Posterior vena cava (tissue), 2 donors: ENCODE results near the gene CCDC177. TPM values are rescaled to one million over a fixed set of nuclear protein-coding genes. Genes with fewer than 3 reads are reported as not detected.

Source experiments
- DNase-seq: peaks from one replicate; pipeline ENCODE4 v3.0.0-alpha.2; 2020; ENCODE audit warnings: low spot score
- intact Hi-C, 2 donors: fragments of 100-400 bp; cut with DNase I; formaldehyde crosslinking; loops; one replicate each; pipeline versions ENCODE4 v1.14.1 to v1.14.2; 2022 to 2023
- total RNA-seq, 2 donors: library from RNA; stranded (reverse); fragmentation: NEBNext Ultra II Directional; extraction: Animal tissue kit (Norgen Biotek cat#: 25700); gene quantifications; one replicate each; pipeline ENCODE4 v1.2.1, GENCODE V29; 2021
- donor health status: DM: yes; HTN: yes; CAD: no.
- donor health status: DM: yes; HTN: yes; CAD: no.

Gene CCDC177
- total RNA-seq, 2 donors from 2014 or later = not detected

DNA sequence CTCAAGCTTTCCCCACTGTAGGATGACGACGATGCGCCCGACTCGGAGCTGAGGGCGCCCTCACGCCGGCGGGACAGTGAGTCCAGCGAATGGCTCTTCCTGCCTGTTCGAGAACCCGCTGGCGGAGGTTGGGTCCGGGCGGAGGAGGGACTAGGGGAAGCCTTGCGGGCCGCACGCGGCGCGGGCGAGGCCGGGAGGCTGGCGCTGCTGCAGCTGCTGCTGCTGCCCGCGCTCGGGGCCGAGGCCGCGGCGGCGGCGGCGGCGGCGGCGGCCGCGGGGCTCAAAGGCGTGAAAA lies 1.9 kb downstream of the CCDC177 start:
- intact Hi-C loops = loop anchor here (5.0 to 10.0 kb wide), 2 partner anchors 35 to 328 kb away; no protein-coding TSS in a partner anchor

DNA sequence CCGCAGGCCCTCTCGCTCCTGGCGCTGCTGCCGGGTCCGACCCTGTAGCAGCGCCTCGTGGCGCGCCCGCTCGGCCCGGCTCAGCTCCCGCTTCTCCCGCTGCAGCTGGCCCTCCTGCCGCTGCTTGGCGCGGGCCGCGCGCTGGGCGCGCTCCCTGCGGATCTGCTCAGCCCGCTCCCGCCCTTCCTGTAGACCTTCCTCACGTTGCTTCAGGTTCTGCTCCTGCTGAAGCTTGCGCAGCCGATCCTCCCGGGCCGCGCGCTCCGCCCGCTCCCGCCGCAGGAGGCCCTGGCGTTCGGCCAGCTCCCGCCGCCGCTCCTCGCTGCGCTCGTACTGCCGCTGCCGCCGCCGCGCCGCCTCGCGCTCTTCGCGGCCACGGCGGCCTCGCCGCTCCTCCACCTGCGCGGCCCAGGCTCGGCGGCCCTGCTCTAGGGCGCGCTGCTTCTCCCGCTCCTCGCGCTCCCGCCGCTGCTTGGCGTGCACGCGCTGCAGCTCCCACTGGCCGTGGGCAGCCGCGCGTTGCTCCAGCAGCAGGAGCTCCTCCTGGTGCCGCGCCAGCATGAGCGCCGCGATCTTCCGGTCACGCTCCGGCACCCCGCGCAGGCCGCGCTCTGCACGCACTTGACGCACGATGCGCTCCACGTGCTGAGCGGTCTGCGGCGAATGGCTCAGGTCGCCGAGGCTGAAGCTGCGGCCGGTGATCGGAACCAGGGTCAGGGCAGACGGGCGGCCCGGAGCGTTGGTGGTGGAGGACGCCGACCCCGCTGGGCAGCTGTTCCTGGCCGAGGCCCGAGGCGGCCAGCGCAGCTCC lies 2.4 kb downstream of the CCDC177 start:
- DNase-seq = no peak
- intact Hi-C loops = loop anchor here (5.0 to 10.0 kb wide), 2 partner anchors 35 to 327 kb away; no protein-coding TSS in a partner anchor

More for the DNA sequence above, 1.9 kb downstream of the CCDC177 start:
- no peak for DNase-seq

DNA sequence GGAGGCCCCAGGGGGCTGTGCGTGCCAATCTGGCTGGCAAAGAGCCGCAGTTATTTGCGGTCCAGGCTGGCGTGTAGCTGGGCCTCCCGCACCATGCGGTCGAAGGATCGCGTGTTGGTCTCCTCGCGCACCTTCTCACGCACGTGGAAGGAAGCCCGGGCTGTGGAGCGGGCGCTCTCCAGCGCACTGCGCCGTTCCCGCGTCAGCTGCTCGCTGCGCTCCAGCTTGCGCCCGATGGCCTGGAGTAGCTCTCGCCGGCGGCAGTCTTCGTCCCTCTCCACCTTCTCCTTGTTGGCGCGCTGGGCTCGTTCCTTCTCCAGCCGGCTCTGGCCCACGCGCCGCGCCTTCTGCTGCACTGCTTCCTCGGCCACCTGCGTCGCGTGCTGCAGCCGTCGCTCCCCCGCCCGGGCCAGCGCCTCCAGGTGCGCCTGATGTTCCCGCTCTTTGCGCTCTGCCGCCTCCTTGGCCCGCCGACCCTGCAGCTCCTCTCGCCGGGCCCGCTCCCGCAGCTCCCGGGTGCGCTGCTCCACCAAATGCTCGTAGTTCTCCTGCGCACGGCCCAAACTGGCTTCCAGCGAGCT lies 3.1 kb downstream of the CCDC177 start:
- intact Hi-C loops = loop anchor here (5.0 to 10.0 kb wide), 2 partner anchors 34 to 327 kb away; no protein-coding TSS in a partner anchor
- DNase-seq = no peak

DNA sequence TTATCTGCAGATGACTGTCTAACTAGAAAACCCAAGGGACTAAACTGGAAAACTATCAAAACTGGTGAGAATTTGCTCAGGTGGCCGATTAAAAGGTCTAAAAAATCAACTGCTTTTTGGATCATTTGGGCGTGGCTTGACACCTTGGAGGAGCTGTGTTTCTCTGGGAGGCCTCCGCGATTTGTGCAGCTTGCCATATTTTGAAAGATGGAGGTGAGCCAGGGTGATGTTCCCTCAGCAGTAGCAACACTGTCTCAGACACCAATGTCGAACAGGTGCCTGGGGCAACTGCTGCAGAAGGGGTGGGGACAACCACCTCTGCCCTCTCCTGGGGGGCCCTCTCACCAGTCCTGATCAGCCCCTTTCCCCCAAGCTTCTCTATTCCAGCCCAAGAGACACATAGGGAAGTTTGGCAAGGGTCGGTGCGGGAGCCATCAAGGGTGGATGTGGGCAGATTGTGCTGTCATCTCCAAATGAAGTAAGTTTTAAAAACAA lies 3.8 kb downstream of the CCDC177 start:
- DNase-seq = no peak
- intact Hi-C loops = loop anchor here (5.0 to 10.0 kb wide), 2 partner anchors 34 to 326 kb away; no protein-coding TSS in a partner anchor

DNA sequence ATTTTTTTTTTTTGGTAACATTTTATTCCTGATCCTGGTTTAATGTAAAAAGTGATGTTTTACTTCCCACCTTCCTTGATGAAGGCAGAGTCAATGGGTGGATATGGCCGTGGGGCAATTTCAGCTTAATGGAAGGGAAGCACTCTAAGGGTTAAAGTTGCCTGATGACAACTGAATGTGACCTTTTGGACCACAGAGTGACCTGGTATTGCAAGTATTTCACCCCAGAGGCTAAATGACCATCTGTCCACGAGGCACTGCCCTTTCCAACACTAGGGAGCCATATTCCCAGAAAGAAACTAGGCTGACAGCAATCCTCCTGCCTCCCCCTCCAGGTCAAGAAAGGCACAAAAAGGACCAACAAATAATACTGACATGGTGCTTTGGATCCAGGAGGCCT lies 4.8 kb downstream of the CCDC177 start:
- DNase-seq = no peak
- intact Hi-C loops = loop anchor here (5.0 to 10.0 kb wide), 2 partner anchors 33 to 325 kb away; no protein-coding TSS in a partner anchor

DNA sequence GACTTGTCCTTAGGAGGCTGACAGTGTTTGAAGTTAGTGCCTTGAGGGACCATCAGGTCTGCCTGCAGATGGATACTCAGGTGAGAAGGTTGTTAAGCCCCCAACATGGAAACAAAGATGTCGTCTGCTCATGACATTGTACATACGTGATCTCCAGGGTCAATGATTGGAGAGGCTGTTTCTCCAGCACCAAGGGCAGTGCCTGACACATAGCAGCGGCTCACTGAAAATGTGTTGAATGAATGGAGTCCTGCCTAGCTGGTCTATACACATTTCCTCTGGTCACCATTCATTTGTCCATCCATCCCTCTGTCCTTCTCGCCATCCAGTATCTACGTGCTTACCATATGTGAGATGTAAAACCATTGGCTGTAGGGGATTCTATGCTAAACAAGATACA lies 7.1 kb downstream of the CCDC177 start:
- DNase-seq = no peak
- intact Hi-C loops = no loop called here

DNA sequence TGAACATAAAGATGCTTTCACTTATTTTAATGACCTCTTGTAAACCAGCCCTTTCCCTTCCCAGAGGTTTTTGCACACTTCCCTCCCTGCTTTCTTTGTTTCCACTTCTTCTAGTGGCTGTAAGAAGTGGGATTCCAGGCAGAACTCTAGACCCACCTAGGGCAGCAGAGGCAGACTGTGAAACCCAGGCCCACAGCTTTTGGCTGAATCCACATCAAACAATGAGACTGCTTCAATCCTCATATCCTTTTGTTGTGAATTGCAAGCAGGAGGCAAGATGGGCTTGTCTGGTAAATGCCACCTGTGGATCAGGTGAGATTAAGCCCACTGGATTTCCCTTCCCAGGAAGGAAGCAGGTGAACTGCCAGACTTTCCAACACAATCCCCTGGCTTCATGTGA lies 12.8 kb downstream of the CCDC177 start:
- no peak for DNase-seq
- intact Hi-C loops = no loop called here

DNA sequence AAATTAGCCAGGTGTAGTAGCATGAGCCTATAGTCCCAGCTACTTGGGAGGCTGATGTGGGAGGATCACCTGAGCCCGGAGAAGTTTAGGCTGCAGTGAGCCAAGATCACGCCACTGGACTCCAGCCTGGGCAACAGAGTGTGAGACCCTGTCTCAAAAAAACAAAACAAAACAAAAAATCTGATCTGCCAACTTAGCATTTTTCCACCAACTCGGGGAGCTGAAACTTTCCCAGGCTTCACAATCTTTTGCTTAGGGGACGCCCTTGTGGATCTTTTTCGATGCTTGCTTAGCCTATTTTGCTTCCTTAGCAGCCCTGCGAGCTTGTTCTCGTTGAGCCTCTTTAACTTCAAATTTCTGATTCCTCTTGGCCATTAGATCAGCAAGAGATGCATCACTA lies 13.8 kb downstream of the CCDC177 start:
- intact Hi-C loops = no loop called here
- no peak for DNase-seq

DNA sequence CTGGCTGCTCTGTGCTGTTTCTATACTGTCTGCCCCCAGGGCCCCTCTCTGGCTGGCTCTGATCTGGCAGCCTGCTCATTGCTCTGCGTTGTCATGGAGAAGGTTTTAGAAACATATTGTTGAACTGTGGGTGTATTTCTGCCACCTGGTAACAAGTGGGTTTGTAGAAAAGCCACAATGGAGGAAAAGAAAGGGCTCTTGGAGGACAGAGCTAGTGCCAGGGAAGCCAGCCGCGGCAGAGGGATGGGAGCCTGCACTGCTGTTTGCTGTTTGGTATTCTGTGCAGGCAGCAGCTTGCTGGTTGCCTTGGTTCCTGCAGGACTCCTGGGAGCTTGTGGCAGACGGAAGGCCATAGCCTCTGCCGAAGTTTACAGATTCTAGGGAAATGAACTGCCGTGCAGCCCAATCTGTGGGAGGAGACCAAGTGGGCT lies 15.1 kb downstream of the CCDC177 start:
- DNase-seq = no peak
- intact Hi-C loops = no loop called here

DNA sequence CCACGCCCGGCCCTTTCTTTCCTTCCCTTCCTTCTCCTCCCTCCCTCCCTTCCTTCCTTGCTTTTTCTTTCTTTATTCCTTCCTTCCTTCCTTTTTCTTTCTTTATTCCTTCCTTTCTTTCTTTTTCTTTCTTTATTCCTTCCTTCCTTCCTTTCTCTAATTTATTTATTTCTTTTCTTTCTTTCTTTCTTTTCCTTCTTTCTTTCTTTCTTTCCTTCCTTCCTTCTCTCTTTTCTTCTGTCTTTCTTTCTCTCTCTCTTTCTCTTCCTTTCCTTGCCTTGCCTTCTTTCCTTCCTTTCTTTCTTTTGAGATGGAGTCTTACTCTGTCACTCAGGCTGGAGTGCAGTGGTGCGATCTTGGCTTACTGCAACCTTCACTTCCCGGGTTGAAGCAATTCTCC lies 15.9 kb downstream of the CCDC177 start:
- intact Hi-C loops = no loop called here
- no peak for DNase-seq

DNA sequence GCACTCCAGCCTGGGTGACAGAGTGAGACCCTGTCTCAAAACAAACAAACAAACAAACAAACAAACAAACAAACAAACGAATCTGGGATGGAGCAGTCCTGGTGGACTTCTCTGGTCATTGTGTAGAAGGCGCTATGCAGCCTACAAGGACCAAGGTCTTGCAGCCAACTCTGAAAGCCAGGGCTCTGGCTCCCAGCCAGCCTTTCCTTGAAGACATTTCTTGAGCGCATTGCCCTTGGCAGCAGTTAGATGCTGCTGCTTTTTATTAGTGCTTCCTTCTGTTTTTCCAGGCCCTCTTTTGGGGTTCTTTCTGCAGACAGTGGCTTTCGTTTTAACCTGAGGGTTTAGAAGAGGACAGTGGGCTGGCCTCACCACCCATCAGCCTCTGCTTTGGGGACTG lies 20.2 kb downstream of the CCDC177 start:
- intact Hi-C loops = no loop called here
- no peak for DNase-seq

DNA sequence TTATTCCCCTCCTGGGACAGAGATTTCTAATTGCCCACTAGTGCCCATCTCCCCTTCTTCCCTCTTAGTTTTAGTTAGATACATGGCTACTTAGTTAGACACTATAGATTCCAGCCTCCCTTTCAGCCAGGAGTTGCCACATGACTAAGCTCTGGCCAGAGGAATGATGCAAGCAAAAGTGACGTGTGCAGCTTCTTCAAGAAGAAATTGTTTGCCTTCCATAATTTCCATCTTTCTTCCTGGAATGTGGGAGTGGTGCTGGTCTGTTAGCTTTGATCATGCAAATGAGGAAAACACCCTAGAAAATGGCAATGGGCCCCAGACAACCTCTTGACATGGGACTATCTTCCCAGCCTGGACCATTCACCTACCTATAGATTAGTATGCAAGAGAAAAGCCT lies 21.4 kb downstream of the CCDC177 start:
- intact Hi-C loops = no loop called here
- DNase-seq = no peak

DNA sequence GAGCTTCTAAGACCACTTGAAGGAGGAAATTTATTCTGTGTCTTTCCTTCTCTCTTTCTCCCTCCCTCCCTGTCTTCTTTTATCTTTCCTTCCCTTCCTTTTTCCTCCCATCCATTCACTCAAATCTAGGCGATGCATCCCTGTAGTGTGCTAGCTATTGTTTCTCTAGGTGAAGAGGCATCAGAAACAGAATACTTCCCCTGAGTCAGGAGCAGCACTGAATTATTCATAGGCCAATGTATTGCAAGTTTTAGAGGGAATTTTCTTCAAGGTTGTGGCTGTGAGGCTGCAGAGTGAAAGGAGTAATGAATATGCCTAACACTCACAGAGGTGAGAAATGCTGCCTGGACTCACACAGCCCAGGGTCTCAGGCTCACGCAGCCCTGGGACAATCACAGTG lies 23.2 kb downstream of the CCDC177 start:
- intact Hi-C loops = no loop called here
- no peak for DNase-seq

DNA sequence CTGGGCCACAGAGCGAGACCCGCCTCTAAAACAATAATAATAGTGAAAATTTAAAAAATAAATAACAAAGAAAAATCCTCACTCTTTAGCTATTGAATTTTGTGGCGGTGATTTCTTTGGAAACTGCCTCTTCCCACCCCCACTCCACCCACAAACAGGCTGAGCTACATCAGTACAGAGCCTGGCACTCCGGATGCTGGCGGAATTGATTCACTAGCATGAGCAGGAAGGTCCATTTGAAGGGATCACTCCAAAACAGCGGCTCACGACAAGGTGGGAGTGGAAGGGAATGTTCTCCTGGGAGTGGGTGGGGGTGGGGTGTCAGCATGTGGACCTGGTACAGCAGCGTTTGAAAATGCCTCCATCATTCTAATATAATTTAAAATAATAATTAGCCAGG lies 26.1 kb downstream of the CCDC177 start:
- no peak for DNase-seq
- intact Hi-C loops = no loop called here

DNA sequence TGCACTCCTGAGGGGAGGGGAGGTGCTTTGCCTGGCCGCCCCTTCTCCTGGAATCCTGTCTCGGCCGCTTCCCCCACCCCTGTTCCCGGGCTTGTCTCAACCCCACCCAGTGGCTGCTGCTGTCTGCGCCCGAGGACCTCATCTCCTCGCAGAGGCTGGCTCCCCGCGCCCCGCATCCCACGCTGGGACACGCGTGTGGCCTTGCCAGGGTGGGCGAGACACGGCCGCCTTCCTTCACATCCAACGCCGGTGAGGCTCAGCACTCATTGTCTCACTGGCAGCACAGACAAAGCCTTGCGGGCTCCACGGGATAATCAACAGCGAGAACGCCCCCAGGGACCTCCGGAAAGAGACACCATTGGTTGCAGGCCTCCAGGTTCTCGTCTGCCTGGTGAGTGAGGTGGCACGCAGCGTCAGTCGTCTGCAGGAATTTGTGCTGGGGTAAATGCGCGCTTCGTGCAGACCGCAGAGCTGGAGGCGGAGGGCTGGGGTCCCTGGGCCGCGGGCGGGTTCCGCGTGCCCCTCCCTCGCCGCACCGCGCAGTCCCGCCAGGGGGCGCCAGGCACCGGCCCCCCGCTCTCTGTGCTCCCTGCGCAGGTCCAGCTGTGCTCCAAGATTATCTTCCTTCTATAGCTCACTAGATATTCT lies 26.8 kb downstream of the CCDC177 start:
- intact Hi-C loops = no loop called here

DNA sequence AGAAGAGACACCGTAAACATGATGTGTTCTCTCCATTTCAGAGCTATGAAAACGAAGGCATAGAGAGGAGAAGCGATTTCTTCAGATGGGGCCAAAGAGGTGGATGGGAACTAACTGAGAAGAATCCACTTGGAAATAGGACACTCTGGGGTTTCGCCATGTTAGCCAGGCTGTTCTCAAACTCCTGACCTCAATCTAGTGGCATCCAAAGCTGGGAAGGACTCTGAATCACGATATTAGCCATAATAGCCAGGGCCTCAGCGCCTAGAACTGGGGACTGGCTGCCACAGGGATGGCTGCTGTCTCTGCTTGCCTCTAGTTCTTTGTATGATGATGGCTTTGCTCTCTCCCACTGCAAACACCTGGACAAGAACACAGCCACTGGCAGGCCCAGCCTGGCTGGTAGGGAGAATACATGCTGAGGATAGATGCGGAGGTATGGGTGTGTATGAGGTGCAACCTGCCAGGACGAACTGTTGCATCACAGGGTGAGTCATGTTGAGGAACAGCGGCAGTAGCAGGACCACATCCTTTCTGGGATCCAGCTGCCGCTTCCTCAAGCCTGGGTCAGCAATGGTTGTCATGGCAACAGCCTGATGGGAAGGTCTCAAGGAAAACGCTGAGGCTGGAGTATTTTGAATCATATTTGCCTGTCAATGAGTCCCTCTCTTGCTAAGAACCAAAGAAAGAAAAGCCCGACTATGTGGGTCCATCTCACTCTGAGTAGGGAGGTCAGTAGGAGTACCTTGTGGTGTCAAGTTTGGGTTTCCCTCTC lies 31.1 kb downstream of the CCDC177 start:
- intact Hi-C loops = no loop called here
- peak; percentile 87 for DNase-seq

More for the DNA sequence above, 26.8 kb downstream of the CCDC177 start:
- DNase-seq = no peak

DNA sequence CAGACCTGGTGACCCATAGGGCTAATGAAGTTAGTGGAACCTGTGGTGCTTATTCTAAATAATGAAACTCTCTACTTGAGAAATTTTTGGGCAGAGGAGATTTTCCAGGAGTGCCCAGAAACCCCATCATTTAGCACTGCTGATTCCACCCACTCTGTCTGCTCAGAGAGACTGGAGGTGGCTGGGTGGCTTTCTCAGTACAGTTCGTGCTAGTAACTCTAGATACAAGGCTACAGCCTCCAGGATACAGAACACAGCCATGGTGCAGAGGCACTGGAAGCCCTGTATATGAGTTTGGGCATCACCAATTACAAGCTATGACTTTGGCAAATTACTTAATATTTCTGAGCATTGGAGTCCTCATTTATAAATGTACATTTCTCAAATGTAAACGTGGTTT lies 32.4 kb downstream of the CCDC177 start:
- no peak for DNase-seq
- intact Hi-C loops = no loop called here

DNA sequence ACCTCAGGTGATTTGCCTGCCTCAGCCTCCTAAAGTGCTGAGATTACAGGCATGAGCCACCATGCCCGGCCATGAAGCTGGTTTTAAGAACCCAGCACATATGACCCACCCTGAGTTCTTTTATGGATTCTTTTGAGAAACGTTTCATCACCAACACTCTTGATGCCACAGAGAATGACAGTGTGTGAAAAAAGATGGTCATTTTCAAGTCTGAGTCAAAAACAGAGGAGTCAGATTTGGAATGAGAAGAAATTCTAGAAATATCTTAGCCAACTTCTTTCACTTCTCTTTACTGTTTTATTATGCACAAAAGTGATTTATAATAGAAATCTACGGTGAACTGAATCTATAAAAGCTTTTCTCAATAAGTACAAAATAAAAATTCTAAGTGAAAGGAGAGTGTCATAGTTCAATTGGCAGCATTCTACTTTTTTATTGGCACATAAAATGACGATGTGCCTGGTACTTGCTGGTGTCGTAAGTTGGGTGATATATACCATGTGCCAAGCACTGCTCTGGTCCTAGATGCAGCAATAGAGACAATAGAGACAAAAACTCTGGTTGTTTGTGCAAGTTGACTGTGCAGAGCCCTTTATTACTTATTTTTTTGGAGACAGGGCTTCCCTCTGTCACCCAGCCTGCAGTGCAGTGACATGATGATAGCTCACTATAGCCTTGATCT lies 33.9 kb downstream of the CCDC177 start:
- no peak for DNase-seq
- intact Hi-C loops = no loop called here
